Neuronal stem cell (in vitro differentiated cells): Measurements from ENCODE around the gene FOXP4.

ENCODE experiments used
- DNase-seq: peaks from one replicate; pipeline ENCODE4 v3.0.0-alpha.2; 2013; ENCODE audit warnings: low spot score
- H2AFZ ChIP-seq: one replicate; pipeline ENCODE4 v1.6.1; 2013; ENCODE audit warnings: mild to moderate bottlenecking, low read length, inconsistent platforms
- H2AK5ac ChIP-seq: 2 replicates; pipeline ENCODE4 v1.6.1; 2013; ENCODE audit warnings: low read depth, mild to moderate bottlenecking, inconsistent platforms, low read length, moderate library complexity, mixed read lengths
- H2BK120ac ChIP-seq: 2 replicates; pipeline ENCODE4 v1.6.1; 2013; ENCODE audit warnings: low read depth, mild to moderate bottlenecking, inconsistent platforms, low read length, moderate library complexity, mixed read lengths
- H2BK12ac ChIP-seq: one replicate; pipeline ENCODE4 v1.6.1; 2013; ENCODE audit warnings: low read length, inconsistent platforms
- H2BK15ac ChIP-seq: 2 replicates; pipeline ENCODE4 v1.6.1; 2013; ENCODE audit warnings: mild to moderate bottlenecking, low read length, inconsistent platforms, mixed read lengths
- H2BK5ac ChIP-seq: one replicate; pipeline ENCODE4 v1.6.1; 2013; ENCODE audit warnings: inconsistent platforms, mild to moderate bottlenecking, low read length, moderate library complexity
- H3K14ac ChIP-seq: one replicate; pipeline ENCODE4 v1.6.1; 2013; ENCODE audit warnings: low read length, inconsistent platforms
- H3K18ac ChIP-seq: 2 replicates; pipeline ENCODE4 v1.6.1; 2013; ENCODE audit warnings: low read length, inconsistent platforms
- H3K23ac ChIP-seq: 2 replicates; pipeline ENCODE4 v1.6.1; 2013; ENCODE audit warnings: low read depth, mild to moderate bottlenecking, mixed read lengths, low read length, inconsistent platforms; ENCODE audit not compliant: poor library complexity
- H3K27ac ChIP-seq: replicated peaks from 3 replicates; pipeline ENCODE4 v1.5.1; 2013; ENCODE audit warnings: low read length, inconsistent platforms
- H3K27me3 ChIP-seq, 3 experiments: 2 replicates each; pipeline ENCODE4 v1.6.1; 2013; ENCODE audit warnings: low read length in 3 of 3, mild to moderate bottlenecking in 2 of 3, inconsistent platforms in 1 of 3, low read depth in 1 of 3, mixed read lengths in 1 of 3, moderate library complexity in 1 of 3; ENCODE audit not compliant: control insufficient read depth in 3 of 3, insufficient read depth in 3 of 3
- H3K36me3 ChIP-seq, 2 donors: replicated peaks in 1 of 2; 2 replicates each; pipeline ENCODE4 v1.6.1; 2013; ENCODE audit warnings: low read length in 2 of 2; ENCODE audit not compliant: control insufficient read depth in 2 of 2, insufficient read depth in 2 of 2
- H3K4ac ChIP-seq: 2 replicates; pipeline ENCODE4 v1.6.1; 2013; ENCODE audit warnings: inconsistent platforms, mild to moderate bottlenecking, low read length, moderate library complexity
- H3K4me1 ChIP-seq, 2 donors: 1 replicate in 1 of 2; 2 replicates in 1 of 2; pipeline ENCODE4 v1.6.1; 2013; ENCODE audit warnings: low read length in 2 of 2, low read depth in 1 of 2; ENCODE audit not compliant: control insufficient read depth in 2 of 2, insufficient read depth in 1 of 2
- H3K4me2 ChIP-seq: one replicate; pipeline ENCODE4 v1.6.1; 2013; ENCODE audit warnings: mild to moderate bottlenecking, low read length, inconsistent platforms; ENCODE audit not compliant: insufficient read depth, poor library complexity, severe bottlenecking
- H3K4me3 ChIP-seq, 2 donors: 2 replicates each; pipeline ENCODE4 v1.5.1; 2013; ENCODE audit warnings: low read length in 2 of 2, mild to moderate bottlenecking in 2 of 2, inconsistent platforms in 1 of 2, moderate library complexity in 1 of 2
- H3K79me1 ChIP-seq: one replicate; pipeline ENCODE4 v1.6.1; 2013; ENCODE audit warnings: low read depth, mild to moderate bottlenecking, inconsistent platforms, low read length, moderate library complexity
- H3K9ac ChIP-seq: one replicate; pipeline ENCODE4 v1.6.1; 2013; ENCODE audit warnings: mild to moderate bottlenecking, low read depth, low read length, inconsistent platforms; ENCODE audit not compliant: poor library complexity
- H3K9me3 ChIP-seq, 2 donors: replicated peaks in 1 of 2; 2 replicates each; pipeline versions ENCODE3 to v1.6.1; 2013; ENCODE audit warnings: low read length in 2 of 2, mild to moderate bottlenecking in 2 of 2, inconsistent platforms in 1 of 2, low read depth in 1 of 2, mixed read lengths in 1 of 2, moderate library complexity in 1 of 2; ENCODE audit not compliant: control insufficient read depth in 2 of 2, insufficient read depth in 1 of 2
- H4K8ac ChIP-seq: one replicate; pipeline ENCODE4 v1.6.1; 2013; ENCODE audit warnings: low read depth, mild to moderate bottlenecking, inconsistent platforms, low read length, moderate library complexity
- H4K91ac ChIP-seq: one replicate; pipeline ENCODE4 v1.6.1; 2013; ENCODE audit warnings: low read length, low read depth, mild to moderate bottlenecking, inconsistent platforms; ENCODE audit not compliant: poor library complexity
- WGBS, 2 donors: extraction: QIAGEN DNeasy Blood & Tissue Kit; methylation state at CpG; one replicate each; pipeline ENCODE4 v1.1.7; 2013; ENCODE audit warnings: missing lambda C conversion rate in 2 of 2, mixed read lengths in 1 of 2; ENCODE audit not compliant: insufficient read length in 2 of 2, insufficient replicate concordance in 1 of 2; ENCODE audit errors: extremely low coverage in 2 of 2; 5-methylcytosine and 5-hydroxymethylcytosine counted together

FOXP4 gene

DNA sequence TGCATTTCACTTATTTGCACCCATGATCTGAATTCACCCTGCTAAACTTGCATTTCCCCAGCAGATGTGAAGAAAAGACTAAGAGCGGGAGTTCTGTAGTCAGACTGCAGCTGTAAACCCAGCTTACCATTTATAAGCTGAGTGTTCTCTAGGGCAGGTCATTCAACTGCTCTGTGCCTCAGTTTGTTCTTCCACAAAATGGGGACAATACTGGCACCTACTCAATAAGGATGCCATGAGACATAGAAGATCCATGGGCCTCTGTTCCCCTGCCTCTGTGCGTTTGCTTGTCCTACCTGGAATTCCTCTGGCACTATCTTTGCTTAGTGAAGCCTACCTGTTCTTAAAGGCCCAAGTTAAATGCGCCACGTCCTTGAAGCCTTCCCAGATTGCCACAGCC, 79.8 kb downstream of the FOXP4 start:
- H3K27me3 ChIP-seq, result no peaks in the 10 kb centered on the region
- no peaks in the 10 kb centered on the region for H3K79me1 ChIP-seq

DNA sequence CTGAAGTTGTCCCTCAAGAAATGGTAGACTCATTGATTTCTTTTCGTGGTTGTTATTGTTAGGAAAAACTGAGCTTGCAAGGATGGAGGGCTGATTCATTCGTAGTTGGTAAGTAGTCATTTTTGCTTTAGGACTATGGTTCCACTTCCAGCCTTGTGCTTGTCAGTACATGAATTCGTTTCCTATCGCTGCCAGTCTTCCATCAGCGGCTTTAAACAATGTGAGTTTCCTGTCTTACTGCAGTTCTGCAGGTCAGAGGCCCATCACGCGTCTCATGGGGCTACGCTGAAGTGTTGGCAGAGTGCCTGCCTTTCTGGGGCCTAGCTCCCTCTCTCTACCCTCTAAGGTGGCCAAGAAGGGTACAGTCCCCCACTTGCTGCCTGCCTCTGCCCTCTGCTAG, 80.7 kb downstream of the FOXP4 start:
- Histone ChIP-seq H4K91ac (no peak overlapping the region), H2BK15ac (no peak overlapping the region), H2AFZ (peak overlapping the region; percentile 79), H3K27me3 (peaks cover 0 to 4% (median 0%) of the 10 kb centered on the region in 3 experiments), H3K9me3 (no peaks in the 10 kb centered on the region), H2BK12ac (no peak overlapping the region), H3K4ac (no peak overlapping the region), H2AK5ac (no peak overlapping the region), H3K4me3 (no peak overlapping the region), H3K4me1 (peaks cover 0 to 13% of the 10 kb centered on the region in 2 donors), H3K36me3 (no peaks in the 10 kb centered on the region), H3K27ac (no peak overlapping the region), H2BK5ac (no peak overlapping the region), H3K79me1 (no peaks in the 10 kb centered on the region), H2BK120ac (no peak overlapping the region), H3K23ac (no peak overlapping the region), H3K14ac (no peak overlapping the region), H4K8ac (no peak overlapping the region), H3K18ac (no peak overlapping the region), H3K9ac (no peak overlapping the region), H3K4me2 (no peak overlapping the region)
- WGBS, 2 donors, result no CpG with 5 or more reads among the region's 8 CpGs
- DNase-seq, result no peak

More for the DNA sequence above, 79.8 kb downstream of the FOXP4 start:
- H2AK5ac ChIP-seq, result no peak overlapping the region
- peaks cover 0 to 18% of the 10 kb centered on the region in 2 donors for H3K4me1 ChIP-seq
- H3K14ac ChIP-seq, result no peak overlapping the region
- H3K9ac ChIP-seq, result no peak overlapping the region
- no peak overlapping the region for H2BK15ac ChIP-seq
- H3K18ac ChIP-seq, result no peak overlapping the region
- H2BK120ac ChIP-seq, result no peak overlapping the region
- peaks cover 0 to under 1% of the 10 kb centered on the region in 2 donors for H3K9me3 ChIP-seq
- H4K8ac ChIP-seq, result no peak overlapping the region
- H2BK12ac ChIP-seq, result no peak overlapping the region
- no peak overlapping the region for H3K27ac ChIP-seq
- no peak overlapping the region for H2BK5ac ChIP-seq
- H4K91ac ChIP-seq, result no peak overlapping the region
- H3K23ac ChIP-seq, result no peak overlapping the region
- no peak overlapping the region for H3K4ac ChIP-seq
- H2AFZ ChIP-seq, result no peak overlapping the region
- DNase-seq, result no peak
- no peaks in the 10 kb centered on the region for H3K36me3 ChIP-seq
- no peak overlapping the region for H3K4me3 ChIP-seq
- H3K4me2 ChIP-seq, result no peak overlapping the region
- WGBS, 2 donors, result no CpG with 5 or more reads among the region's 4 CpGs

GRCh38 chr6:41629128-41629527, 82.9 kb downstream of the FOXP4 start:
- Histone ChIP-seq H2AK5ac (no peak overlapping the region), H2BK15ac (no peak overlapping the region), H4K91ac (no peak overlapping the region), H4K8ac (no peak overlapping the region), H3K36me3 (no peaks in the 10 kb centered on the region), H2BK12ac (no peak overlapping the region), H2BK120ac (no peak overlapping the region), H3K4ac (no peak overlapping the region), H3K4me1 (peaks cover 0 to 4% of the 10 kb centered on the region in 2 donors), H3K4me3 (no peak overlapping the region), H3K27me3 (peaks cover 0 to 12% (median 0%) of the 10 kb centered on the region in 3 experiments), H3K9ac (no peak overlapping the region), H2AFZ (no peak overlapping the region), H3K18ac (no peak overlapping the region), H3K14ac (no peak overlapping the region), H3K4me2 (no peak overlapping the region), H3K27ac (no peak overlapping the region), H2BK5ac (no peak overlapping the region), H3K9me3 (peaks cover 0 to 3% of the 10 kb centered on the region in 2 donors), H3K23ac (no peak overlapping the region), H3K79me1 (no peaks in the 10 kb centered on the region)
- no CpG with 5 or more reads among the region's 2 CpGs for WGBS, 2 donors
- DNase-seq, result no peak

- peaks cover 0 to 3% of the 10 kb centered on the region in 2 donors for H3K9me3 ChIP-seq
- no peak overlapping the region for H2BK5ac ChIP-seq
- peaks cover 1 to 13% of the 10 kb centered on the region in 2 donors for H3K4me1 ChIP-seq
- H2BK12ac ChIP-seq, result no peak overlapping the region
- H2AFZ ChIP-seq, result no peak overlapping the region
- no peak overlapping the region for H3K18ac ChIP-seq
- no CpG with 5 or more reads among the region's 6 CpGs for WGBS, 2 donors
- H3K14ac ChIP-seq, result no peak overlapping the region
- peaks cover 2% of the 10 kb centered on the region for H3K79me1 ChIP-seq
- no peak overlapping the region for H2BK120ac ChIP-seq
- no peak for DNase-seq
- H3K4me3 ChIP-seq, result no peak overlapping the region
- H4K91ac ChIP-seq, result no peak overlapping the region
- no peak overlapping the region for H4K8ac ChIP-seq
- peaks cover 0 to 18% (median 2%) of the 10 kb centered on the region in 3 experiments for H3K27me3 ChIP-seq
- no peak overlapping the region for H2AK5ac ChIP-seq
- no peak overlapping the region for H3K9ac ChIP-seq
- no peak overlapping the region for H3K23ac ChIP-seq
- H3K4ac ChIP-seq, result no peak overlapping the region
- H3K4me2 ChIP-seq, result no peak overlapping the region
- no peaks in the 10 kb centered on the region for H3K36me3 ChIP-seq
- H3K27ac ChIP-seq, result no peak overlapping the region
- H2BK15ac ChIP-seq, result no peak overlapping the region
Observed at GRCh38 chr6:41630069-41630468, 83.9 kb downstream of the FOXP4 start.
